ENCODE measurements around the gene NOM1. TPM values are rescaled to one million over a fixed set of nuclear protein-coding genes. Genes with fewer than 3 reads are reported as not detected.

The NOM1 gene
- total RNA-seq, 1 donor from 2014 or later: 15.1 TPM

GRCh38 chr7:156979711-156980110 is 30.2 kb downstream of the NOM1 start:
- DNase-seq (ENCODE audit: low read depth in 2 of 2): no peak

GRCh38 chr7:156984174-156984891 is 34.8 kb downstream of the NOM1 start:
- DNase-seq (ENCODE audit: low read depth in 2 of 2): no peak

GRCh38 chr7:156985101-156985992 is 35.8 kb downstream of the NOM1 start:
- no peak for DNase-seq (ENCODE audit: low read depth in 2 of 2)

GRCh38 chr7:156986378-156986777 is 36.9 kb downstream of the NOM1 start:
- DNase-seq (ENCODE audit: low read depth in 2 of 2): no peak

- DNase-seq (ENCODE audit: low read depth in 2 of 2): no peak
Measured at GRCh38 chr7:156988343-156989185, 39.1 kb downstream of the NOM1 start.

GRCh38 chr7:156989766-156990535 is 40.4 kb downstream of the NOM1 start:
- no peak for DNase-seq (ENCODE audit: low read depth in 2 of 2)

GRCh38 chr7:156993021-156993924 is 43.8 kb downstream of the NOM1 start:
- no peak for DNase-seq (ENCODE audit: low read depth in 2 of 2)

GRCh38 chr7:156993925-156994235 is 44.4 kb downstream of the NOM1 start:
- DNase-seq (ENCODE audit: low read depth in 2 of 2): no peak

- DNase-seq (ENCODE audit: low read depth in 2 of 2): no peak
Measured at GRCh38 chr7:156994417-156994816, 44.9 kb downstream of the NOM1 start.

- no peak for DNase-seq (ENCODE audit: low read depth in 2 of 2)
Measured at GRCh38 chr7:156998988-156999957, 49.8 kb downstream of the NOM1 start.

- no peak for DNase-seq (ENCODE audit: low read depth in 2 of 2)
Measured at GRCh38 chr7:156999958-157000726, 50.6 kb downstream of the NOM1 start.

- DNase-seq (ENCODE audit: low read depth in 2 of 2): no peak
Measured at GRCh38 chr7:157000741-157001653, 51.5 kb downstream of the NOM1 start.

- DNase-seq (ENCODE audit: low read depth in 2 of 2): no peak
Measured at GRCh38 chr7:157001920-157002818, 52.7 kb downstream of the NOM1 start.

- DNase-seq (ENCODE audit: low read depth in 2 of 2): no peak
Measured at GRCh38 chr7:157002819-157003421, 53.4 kb downstream of the NOM1 start.

- no peak for DNase-seq (ENCODE audit: low read depth in 2 of 2)
Measured at GRCh38 chr7:157003445-157003755, 53.9 kb downstream of the NOM1 start.
